ENCODE measurements around the gene BSPRY.
A peak's percentile ranks its signal among the peaks of the same experiment; 100 is the strongest.
"Not testable (repeated sequence)": the region's sequence is repeated elsewhere in the genome, so short reads cannot be mapped to it uniquely, and the experiment has no call there.

BSPRY gene

GRCh38 chr9:113360242-113360842 lies 11.0 kb downstream of the BSPRY start:
- TF ChIP-seq, protein P1, sequence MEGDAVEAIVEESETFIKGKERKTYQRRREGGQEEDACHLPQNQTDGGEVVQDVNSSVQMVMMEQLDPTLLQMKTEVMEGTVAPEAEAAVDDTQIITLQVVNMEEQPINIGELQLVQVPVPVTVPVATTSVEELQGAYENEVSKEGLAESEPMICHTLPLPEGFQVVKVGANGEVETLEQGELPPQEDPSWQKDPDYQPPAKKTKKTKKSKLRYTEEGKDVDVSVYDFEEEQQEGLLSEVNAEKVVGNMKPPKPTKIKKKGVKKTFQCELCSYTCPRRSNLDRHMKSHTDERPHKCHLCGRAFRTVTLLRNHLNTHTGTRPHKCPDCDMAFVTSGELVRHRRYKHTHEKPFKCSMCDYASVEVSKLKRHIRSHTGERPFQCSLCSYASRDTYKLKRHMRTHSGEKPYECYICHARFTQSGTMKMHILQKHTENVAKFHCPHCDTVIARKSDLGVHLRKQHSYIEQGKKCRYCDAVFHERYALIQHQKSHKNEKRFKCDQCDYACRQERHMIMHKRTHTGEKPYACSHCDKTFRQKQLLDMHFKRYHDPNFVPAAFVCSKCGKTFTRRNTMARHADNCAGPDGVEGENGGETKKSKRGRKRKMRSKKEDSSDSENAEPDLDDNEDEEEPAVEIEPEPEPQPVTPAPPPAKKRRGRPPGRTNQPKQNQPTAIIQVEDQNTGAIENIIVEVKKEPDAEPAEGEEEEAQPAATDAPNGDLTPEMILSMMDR (IDR thresholded peaks at IDR 0.05; ENCODE audit: low read depth, low read length) = no peak

DNA sequence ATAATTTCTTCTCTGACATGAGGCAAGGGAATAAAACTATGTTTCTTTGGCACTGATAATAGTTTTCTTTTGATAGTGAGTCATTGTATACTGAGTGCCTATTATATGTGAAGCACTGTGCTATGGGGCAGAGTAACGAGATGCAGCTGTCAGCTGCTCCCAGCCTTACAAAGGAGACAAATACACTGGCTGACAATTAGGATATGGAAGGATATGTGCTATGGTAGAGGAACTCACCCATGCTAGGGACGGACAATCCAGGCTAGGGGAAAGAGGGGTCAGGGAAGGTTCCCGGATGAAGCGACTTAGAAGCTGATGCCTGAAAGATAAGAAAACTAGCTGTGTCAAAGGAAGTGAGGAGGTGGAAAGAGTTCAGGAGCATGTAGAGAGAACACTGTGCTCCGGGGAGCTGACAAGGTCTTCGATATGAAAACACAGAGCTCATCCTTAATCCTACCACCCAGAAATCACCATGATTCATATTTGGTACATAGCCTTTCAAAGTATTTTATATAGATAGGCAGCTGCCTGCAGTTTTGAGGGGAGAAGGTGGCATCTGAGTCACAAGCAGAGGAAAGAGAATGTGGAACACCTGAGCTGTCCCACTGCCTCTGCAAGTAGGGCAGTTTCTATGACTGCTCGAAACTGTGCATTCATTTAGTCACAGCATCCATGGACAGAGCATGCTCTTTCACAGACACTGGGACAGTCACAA lies 12.1 kb downstream of the BSPRY start:
- TF ChIP-seq, protein P1 (IDR thresholded peaks at IDR 0.05; ENCODE audit: low read depth, low read length) = no peak
- peak; percentile 15 for DNase-seq (ENCODE audit: extremely low read depth, low read depth)

More at GRCh38 chr9:113360242-113360842, 11.0 kb downstream of the BSPRY start:
- DNase-seq (ENCODE audit: extremely low read depth, low read depth) = no peak

- TF ChIP-seq, protein P1 (IDR thresholded peaks at IDR 0.05; ENCODE audit: low read depth, low read length) = no peak
- DNase-seq (ENCODE audit: extremely low read depth, low read depth) = no peak
Measured at GRCh38 chr9:113363336-113363735, 14.0 kb downstream of the BSPRY start.

- TF ChIP-seq, protein P1 (IDR thresholded peaks at IDR 0.05; ENCODE audit: low read depth, low read length) = no peak
Measured at GRCh38 chr9:113364951-113365350, 15.6 kb downstream of the BSPRY start.

GRCh38 chr9:113365652-113366051 lies 16.3 kb downstream of the BSPRY start:
- not testable (repeated sequence) for DNase-seq (ENCODE audit: extremely low read depth, low read depth)

More at GRCh38 chr9:113364951-113365350, 15.6 kb downstream of the BSPRY start:
- DNase-seq (ENCODE audit: extremely low read depth, low read depth) = no peak

- no peak for DNase-seq (ENCODE audit: extremely low read depth, low read depth)
- TF ChIP-seq, protein P1 (IDR thresholded peaks at IDR 0.05; ENCODE audit: low read depth, low read length) = no peak
Measured at GRCh38 chr9:113368348-113368981, 19.1 kb downstream of the BSPRY start.

GRCh38 chr9:113368982-113369854 lies 19.9 kb downstream of the BSPRY start:
- no peak for DNase-seq (ENCODE audit: extremely low read depth, low read depth)
- TF ChIP-seq, protein P1 (IDR thresholded peaks at IDR 0.05; ENCODE audit: low read depth, low read length) = no peak
